Measurements from ENCODE around the gene SH2D4B. TPM values are rescaled to one million over a fixed set of nuclear protein-coding genes. Genes with fewer than 3 reads are reported as not detected.
A peak's percentile ranks its signal among the peaks of the same experiment; 100 is the strongest.

Gene SH2D4B
- 0.05 TPM in 1 of 2 replicates, not detected in the other for total RNA-seq (2014; rRNA removed; shearing (Covaris generic))
- polyA plus RNA-seq (2015; cell fraction: cytosol; rRNA removed), result 0.09 and 0.34 TPM in 2 replicates
- polyA plus RNA-seq (2015; cell fraction: nucleus; rRNA removed), result 0.05 TPM in 1 of 2 replicates, not detected in the other

DNA sequence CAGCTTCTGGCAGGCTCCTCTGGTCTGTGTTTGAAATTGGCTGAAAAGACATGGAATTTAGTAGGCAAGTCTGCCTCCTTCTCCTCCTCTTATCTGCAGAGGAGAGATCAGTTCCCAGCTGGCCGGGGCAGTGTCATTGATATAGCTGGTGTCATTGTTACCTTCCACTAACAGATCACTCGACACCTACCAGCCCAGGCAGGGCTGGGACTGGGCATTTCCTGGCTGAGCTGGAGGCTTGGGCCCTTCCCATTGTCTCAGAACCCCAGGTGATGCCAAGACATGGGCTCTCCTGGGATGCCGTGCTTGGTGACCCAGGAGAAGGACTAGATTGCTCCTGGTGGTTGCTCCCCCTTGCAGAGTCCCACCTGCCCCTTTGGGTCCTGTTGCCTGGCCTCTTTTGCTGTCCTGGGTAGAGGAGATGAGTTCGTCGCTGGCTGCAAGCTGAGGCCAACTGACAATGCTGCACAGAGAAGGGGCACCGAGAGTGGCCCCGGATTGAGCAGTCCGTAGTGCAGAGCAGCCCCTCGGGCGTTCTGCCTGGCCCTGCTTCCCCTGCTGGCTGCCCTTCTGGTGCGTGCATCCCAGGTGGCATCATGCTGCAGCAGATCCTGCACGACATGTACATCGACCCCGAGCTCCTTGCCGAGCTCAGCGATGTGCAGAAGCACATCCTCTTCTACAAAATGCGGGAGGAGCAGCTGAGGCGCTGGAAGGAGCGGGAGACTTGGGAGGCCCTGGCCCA lies at the start of gene SH2D4B:
SH2D4B (plus strand) TSS at position 167 of the 745 bp plus-strand sequence; CDS start at position 597, 430 bp downstream.
- DNase-seq (ENCODE audit: low read depth), result no peak

GRCh38 chr10:80488539-80489066 lies 49.1 kb upstream of the SH2D4B start:
- no peak for DNase-seq (ENCODE audit: low read depth)

GRCh38 chr10:80489371-80490112 lies 48.2 kb upstream of the SH2D4B start:
- no peak for DNase-seq (ENCODE audit: low read depth)

GRCh38 chr10:80491251-80492102 lies 46.2 kb upstream of the SH2D4B start:
- DNase-seq (ENCODE audit: low read depth), result no peak

GRCh38 chr10:80492848-80493521 lies 44.7 kb upstream of the SH2D4B start:
- DNase-seq (ENCODE audit: low read depth), result no peak

GRCh38 chr10:80493522-80494051 lies 44.1 kb upstream of the SH2D4B start:
- DNase-seq (ENCODE audit: low read depth), result peak; percentile 65

- DNase-seq (ENCODE audit: low read depth), result no peak
Observed at GRCh38 chr10:80496555-80497172, 41.0 kb upstream of the SH2D4B start.

DNA sequence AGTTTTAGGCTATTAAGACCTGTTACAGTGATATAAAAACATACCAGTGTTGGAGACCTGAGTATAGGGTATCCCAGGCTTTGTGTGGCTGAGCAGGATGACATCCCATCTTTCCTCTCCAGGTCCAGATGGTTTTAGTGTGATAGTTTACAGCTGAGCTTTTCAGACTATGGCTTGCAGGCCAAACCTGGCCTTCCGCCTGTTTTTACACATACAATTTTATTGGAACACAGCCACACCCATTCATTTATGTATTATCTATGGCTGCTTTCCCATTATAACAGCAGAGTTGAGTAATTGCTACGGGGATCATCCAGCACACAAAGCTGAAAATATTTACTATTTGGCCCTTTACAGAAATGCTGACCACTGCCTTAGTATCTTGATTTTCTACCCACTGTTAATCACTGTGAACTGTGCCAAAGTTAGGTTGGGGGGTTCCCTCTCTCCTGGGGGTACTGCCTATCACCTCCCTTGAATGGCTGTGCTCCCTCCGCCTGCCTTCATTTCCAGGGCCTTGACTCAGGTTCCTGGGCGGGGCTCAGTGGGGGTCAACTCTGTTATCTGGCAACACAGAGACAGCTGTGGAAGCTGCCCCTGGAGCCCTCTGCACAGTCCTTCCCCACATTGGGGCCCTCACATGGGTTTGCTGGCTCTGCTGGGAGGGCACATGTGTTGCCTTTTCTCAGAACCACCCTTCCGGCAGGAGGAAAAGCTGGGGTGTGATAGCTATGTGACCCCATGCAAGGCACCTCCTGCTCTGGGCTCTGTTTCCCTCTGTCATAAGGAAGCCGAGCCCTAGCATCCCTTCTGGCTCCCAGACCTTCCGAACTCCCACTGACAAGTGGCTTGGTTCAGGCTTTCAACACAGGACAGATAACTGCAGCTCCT lies 40.3 kb upstream of the SH2D4B start:
- no peak for DNase-seq (ENCODE audit: low read depth)

GRCh38 chr10:80498078-80498832 lies 39.4 kb upstream of the SH2D4B start:
- DNase-seq (ENCODE audit: low read depth), result no peak

DNA sequence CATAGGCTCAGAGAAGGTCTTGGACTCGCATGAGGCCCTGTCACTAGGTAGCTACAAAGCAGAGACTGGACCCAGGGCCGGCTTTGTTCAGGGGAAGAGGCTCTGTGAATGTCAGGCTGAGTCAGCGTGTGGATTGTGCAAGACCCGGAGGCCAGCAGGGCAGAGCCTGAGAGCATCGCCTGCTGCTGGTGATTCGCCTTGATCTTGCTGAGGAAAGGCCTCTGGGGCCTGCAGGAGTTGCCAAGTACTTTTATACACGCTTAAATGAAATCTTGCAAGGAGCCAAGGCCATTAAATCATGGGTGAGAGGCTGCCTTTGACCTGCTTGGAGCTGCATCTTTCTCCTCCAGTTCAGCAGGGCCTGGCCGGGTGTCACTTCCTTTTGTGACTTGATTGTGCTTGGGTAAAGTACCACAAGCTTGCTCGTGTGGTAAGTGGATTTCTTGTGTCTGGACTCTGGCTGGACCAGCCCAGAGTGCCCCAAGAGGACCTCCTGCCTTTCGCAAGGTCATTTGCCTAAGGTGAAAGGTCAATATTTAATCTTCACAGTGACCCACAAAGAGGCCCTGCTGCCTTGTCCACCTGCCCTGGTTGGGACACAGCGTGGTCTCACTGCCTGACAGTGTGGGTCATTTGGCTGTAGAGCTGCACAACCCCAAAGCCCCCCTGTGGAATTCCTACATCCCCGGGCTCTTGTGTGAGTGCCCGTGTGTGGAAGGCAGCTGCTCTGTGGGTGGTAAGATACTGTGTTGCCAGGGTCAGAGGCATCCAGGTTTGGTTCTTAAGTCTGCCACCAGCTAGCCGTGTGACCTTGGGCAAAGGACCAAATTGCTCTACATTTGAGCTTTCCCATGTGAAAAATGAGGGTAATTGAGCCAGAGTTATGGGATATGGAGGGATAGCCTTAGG lies 38.6 kb upstream of the SH2D4B start:
- peak; percentile 96 for DNase-seq (ENCODE audit: low read depth)

GRCh38 chr10:80500572-80501380 lies 36.9 kb upstream of the SH2D4B start:
- no peak for DNase-seq (ENCODE audit: low read depth)

DNA sequence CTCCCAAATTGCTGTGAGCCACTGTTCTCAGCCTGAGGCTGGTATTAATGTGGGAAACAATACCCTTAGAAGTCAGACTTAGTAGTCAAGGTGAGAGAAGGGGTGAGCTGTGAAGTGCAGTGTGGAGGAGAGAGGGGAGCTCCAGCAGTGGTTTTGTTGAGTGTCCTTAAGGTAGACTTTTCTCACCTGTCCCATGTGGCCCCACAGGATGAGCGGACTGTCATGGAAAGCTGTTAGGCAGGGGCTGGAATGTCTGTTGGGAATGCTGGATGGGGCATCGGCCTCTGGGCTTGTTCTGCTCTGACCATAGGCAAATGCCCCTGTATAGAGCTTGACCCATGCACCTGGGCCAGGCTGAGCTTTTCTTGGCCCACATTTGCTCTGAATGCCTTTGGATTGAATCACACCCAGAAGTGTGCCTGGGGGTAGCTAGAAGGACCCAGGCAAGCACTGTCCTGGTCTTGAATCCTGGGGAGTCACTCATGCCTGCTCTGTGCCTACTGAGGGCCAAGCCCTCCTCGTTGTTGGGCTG lies 36.3 kb upstream of the SH2D4B start:
- no peak for DNase-seq (ENCODE audit: low read depth)

DNA sequence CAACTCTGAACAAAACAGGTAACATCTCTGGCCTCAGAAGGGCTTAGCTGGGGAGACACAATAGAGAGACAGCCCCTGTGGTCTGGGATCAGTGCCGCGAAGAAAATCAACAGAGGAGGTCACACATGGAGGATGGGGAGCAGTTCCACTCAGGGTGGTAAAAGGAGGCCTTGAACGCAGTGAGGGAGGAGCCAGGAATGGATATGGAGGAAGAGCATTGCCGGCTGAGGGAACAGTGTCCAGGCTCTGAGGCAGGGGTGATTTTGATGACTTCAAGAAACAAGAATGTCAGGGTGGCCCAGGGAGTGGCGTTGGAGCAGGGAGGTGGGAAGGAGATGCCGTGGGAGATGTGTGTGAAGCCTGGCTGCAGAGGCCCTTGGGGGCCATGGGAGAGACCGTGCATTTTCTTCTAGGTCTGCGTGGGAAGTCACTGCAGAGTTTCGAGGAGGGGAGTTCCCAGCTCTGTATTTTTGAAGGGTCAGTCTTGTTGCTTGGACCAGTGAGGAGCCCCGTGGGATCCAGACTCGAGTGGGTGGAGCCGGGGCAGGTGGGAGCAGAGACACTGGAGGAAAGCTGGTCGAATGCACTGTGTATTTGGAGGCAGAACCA lies 35.7 kb upstream of the SH2D4B start:
- DNase-seq (ENCODE audit: low read depth), result no peak

- DNase-seq (ENCODE audit: low read depth), result no peak
Observed at GRCh38 chr10:80502621-80503583, 34.8 kb upstream of the SH2D4B start.

All from HT1080 (cell line).